HEK293T (cell line): ENCODE measurements around the gene NAGS.

Source experiments
- ARNT ChIP-seq: fragments of 450-650 bp; IDR thresholded peaks from 2 replicates; pipeline ENCODE4 v1.6.1; 2017; ENCODE audit warnings: mild to moderate bottlenecking
- BHLHE40 ChIP-seq: fragments of 450-650 bp; IDR thresholded peaks from 2 replicates; pipeline ENCODE4 v1.6.1; 2016; ENCODE audit warnings: mild to moderate bottlenecking, moderate library complexity, borderline replicate concordance
- ELF4 ChIP-seq: fragments of 450-650 bp; IDR thresholded peaks from 2 replicates; pipeline ENCODE4 v1.6.1; 2017; ENCODE audit warnings: antibody characterized with exemption
- FOXA1 ChIP-seq: fragments of 450-650 bp; IDR thresholded peaks from 2 replicates; pipeline ENCODE4 v1.6.1; 2016; ENCODE audit warnings: mild to moderate bottlenecking
- FOXK2 ChIP-seq: fragments of 450-650 bp; IDR thresholded peaks from 2 replicates; pipeline ENCODE4 v1.6.1; 2016; ENCODE audit warnings: mild to moderate bottlenecking
- HDGF ChIP-seq: fragments of 450-650 bp; IDR thresholded peaks from 2 replicates; pipeline ENCODE4 v1.6.1; 2017; ENCODE audit warnings: antibody characterized with exemption, borderline replicate concordance
- L3MBTL2 ChIP-seq: fragments of 450-650 bp; conservative IDR thresholded peaks from 2 replicates; pipeline ENCODE4 v1.6.1; 2016; ENCODE audit warnings: mild to moderate bottlenecking
- NFRKB ChIP-seq: fragments of 450-650 bp; IDR thresholded peaks from 2 replicates; pipeline ENCODE4 v1.6.1; 2016; ENCODE audit warnings: mild to moderate bottlenecking, moderate library complexity
- SP1 ChIP-seq: fragments of 450-650 bp; IDR thresholded peaks from 2 replicates; pipeline ENCODE4 v1.6.1; 2017
- SUZ12 ChIP-seq: fragments of 450-650 bp; IDR thresholded peaks from 2 replicates; pipeline ENCODE4 v1.6.1; 2016; ENCODE audit warnings: mild to moderate bottlenecking
- TARDBP ChIP-seq: fragments of 450-650 bp; IDR thresholded peaks from 2 replicates; pipeline ENCODE4 v1.6.1; 2016
- ZNF384 ChIP-seq: fragments of 450-650 bp; IDR thresholded peaks from 2 replicates; pipeline ENCODE4 v1.6.1; 2016

- TF ChIP-seq TARDBP (no peak), ARNT (no peak), HDGF (no peak), FOXK2 (no peak), BHLHE40 (no peak), ELF4 (no peak), SP1 (no peak), ZNF384 (no peak), NFRKB (no peak), L3MBTL2 (no peak), SUZ12 (no peak), FOXA1 (no peak)
Observed at GRCh38 chr17:44037471-44037870, 33.0 kb downstream of the NAGS start.
